Measurements from ENCODE around the gene ADAMTSL1.

The ADAMTSL1 gene

DNA sequence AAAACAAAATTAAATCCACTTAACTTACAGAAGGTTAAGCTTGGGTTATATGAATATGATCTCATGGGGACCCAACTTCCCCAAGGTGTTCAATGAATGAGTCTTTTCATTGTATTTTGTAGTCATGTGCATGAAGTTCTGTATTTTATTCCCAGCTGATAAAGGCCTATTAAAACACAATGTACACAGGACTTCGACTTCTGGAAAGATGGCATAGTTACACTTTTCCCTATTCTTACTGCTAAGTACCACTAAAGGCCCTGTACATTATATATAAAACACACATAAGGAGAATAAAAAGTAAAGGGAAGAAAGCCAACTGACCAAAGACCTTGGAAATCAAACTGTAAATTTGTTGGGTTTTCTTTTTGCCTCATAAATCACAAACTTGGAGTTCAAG, 336.6 kb downstream of the ADAMTSL1 start:
- TF ChIP-seq, protein P1, sequence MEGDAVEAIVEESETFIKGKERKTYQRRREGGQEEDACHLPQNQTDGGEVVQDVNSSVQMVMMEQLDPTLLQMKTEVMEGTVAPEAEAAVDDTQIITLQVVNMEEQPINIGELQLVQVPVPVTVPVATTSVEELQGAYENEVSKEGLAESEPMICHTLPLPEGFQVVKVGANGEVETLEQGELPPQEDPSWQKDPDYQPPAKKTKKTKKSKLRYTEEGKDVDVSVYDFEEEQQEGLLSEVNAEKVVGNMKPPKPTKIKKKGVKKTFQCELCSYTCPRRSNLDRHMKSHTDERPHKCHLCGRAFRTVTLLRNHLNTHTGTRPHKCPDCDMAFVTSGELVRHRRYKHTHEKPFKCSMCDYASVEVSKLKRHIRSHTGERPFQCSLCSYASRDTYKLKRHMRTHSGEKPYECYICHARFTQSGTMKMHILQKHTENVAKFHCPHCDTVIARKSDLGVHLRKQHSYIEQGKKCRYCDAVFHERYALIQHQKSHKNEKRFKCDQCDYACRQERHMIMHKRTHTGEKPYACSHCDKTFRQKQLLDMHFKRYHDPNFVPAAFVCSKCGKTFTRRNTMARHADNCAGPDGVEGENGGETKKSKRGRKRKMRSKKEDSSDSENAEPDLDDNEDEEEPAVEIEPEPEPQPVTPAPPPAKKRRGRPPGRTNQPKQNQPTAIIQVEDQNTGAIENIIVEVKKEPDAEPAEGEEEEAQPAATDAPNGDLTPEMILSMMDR (IDR thresholded peaks at IDR 0.05), result no peak
- H3K27ac ChIP-seq, result no peak overlapping the region
- no peak overlapping the region for H3K4me3 ChIP-seq
- no peak for DNase-seq (ENCODE audit: low spot score)

DNA sequence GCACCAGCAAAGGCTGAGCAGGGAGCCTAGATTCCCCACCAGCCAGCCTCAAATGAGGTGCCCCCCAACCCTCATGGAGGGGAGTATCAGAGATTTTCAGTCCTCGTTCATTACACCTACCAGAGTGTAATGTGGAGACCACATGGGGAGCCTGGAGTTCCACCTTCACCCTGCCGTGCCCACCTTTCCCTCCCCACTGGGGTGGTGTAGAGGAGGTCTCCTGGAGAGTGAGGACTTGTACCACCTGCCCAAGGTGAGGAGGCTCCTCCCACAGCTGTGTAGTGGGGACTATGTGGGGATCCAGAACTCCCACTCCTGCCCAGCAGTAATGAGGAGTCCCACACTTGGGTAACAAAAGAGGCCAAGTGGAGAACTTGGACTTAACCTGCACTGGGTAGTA, 337.2 kb downstream of the ADAMTSL1 start:
- TF ChIP-seq, protein P1 (IDR thresholded peaks at IDR 0.05), result no peak
- DNase-seq (ENCODE audit: low spot score), result no peak
- Histone ChIP-seq H3K27ac (no peak overlapping the region), H3K4me3 (no peak overlapping the region)

DNA sequence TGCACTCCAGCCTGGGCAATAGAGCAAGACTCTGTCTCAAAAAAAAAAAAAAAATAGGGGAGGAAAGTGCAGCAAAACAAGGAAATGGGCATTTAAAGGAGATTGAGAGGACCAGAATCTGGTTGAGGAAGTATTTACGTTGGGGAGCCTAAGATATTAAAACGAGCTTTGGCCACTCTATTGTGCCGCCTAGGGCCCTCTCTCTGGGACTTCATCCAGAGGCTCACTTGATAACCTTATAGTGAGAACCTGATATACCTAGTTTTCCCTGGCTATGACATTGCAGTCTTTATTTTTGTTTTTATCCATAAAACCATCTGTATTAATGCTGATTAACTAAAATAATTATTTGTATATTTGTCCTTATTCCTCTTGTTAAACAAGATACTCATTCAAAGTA, 345.5 kb downstream of the ADAMTSL1 start:
- TF ChIP-seq, protein P1 (IDR thresholded peaks at IDR 0.05), result no peak
- DNase-seq (ENCODE audit: low spot score), result no peak
- Histone ChIP-seq H3K4me3 (no peak overlapping the region), H3K27ac (no peak overlapping the region)

DNA sequence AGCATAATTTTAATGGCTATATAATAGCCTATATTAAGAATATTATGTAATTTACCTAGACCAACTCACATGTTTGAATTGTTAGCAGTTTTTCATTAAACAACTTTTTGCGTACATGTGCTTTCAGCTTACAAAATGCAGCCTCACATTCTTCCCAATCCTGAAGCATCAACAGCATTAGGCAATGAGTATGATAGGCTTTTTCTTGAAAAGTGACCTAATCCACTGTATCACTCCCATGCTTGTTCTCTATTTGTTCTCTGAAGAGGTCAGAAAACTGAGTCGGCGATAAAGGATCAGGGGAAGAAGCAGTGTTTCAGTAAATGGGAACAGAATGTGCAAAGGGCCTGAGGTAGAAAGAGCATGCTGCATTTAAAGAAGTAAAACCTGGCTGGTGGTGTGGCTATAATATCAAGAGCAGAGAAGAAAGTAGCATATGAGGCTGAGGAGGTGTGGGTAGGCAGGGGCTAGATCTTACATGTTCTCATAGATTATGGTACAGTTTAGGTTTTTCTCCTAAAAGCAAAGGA, 346.7 kb downstream of the ADAMTSL1 start:
- Histone ChIP-seq H3K4me3 (no peak overlapping the region), H3K27ac (no peak overlapping the region)
- no peak for DNase-seq (ENCODE audit: low spot score)
- TF ChIP-seq, protein P1 (IDR thresholded peaks at IDR 0.05), result no peak

DNA sequence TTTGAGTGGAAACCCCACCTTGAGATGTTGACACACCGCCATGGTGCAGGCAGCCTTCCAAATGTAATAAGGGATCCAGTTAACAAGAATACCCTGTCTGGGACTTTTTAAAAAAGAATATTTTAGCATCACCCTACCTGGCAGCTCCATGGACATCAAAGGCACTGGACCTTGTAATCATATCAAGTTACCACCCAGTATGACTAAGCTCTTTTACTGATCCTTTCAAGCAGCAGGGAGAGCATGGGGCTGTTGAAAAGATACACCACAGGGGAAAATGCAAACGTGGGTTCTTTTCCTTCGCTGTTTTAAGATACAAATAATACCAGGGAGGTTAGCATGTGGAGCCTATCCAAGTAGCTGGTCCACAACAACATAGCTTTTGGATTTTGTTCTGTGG, 347.8 kb downstream of the ADAMTSL1 start:
- Histone ChIP-seq H3K27ac (no peak overlapping the region), H3K4me3 (no peak overlapping the region)
- DNase-seq (ENCODE audit: low spot score), result no peak
- TF ChIP-seq, protein P1 (IDR thresholded peaks at IDR 0.05), result no peak

DNA sequence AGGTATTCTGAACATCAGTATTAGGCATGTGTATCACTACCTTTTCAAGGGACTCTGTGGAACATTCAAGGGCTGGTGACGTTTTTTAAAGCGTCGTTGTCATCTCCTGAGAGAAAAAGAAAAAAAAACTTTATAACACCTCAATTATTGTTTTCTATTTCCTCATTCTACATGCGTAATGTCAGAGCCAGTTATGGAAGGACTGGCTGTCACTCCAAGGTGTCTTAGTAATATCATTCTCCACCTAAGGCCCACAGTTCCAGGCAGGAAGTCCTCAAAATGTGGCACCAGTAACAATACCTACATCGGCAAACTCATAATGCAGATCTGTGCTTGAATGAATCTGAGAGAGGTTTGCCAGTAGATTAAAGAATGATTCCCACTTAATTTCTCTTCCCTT, 348.9 kb downstream of the ADAMTSL1 start:
- TF ChIP-seq, protein P1 (IDR thresholded peaks at IDR 0.05), result no peak
- no peak for DNase-seq (ENCODE audit: low spot score)
- Histone ChIP-seq H3K4me3 (no peak overlapping the region), H3K27ac (no peak overlapping the region)

DNA sequence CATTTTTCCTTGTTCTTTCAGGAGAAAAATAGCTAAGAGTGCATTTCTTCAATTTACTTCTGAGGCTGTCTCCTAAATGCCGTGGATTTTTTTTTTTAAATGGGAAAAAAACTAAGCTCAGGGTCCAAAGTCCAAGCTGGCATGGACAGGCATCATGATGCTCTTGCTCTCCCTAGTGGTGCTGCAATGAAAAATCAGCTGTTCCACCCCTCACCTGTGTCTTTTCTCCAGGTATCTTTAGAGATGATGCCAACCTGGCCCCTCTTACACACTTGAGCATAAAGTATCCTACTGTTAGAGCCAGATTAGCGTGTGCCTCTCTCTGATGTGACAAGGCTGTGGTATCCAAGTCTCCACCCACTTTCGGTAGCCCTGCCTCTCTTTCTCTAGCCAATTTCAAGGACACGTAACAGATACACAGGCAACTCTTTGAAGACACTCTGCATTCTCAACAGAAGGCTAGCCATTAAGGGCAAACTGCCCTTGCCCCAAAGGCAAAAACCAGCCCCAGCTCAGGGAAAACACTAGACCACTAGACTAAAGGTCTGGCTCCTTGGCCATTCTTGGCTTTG, 350.2 kb downstream of the ADAMTSL1 start:
- DNase-seq (ENCODE audit: low spot score), result no peak
- TF ChIP-seq, protein P1 (IDR thresholded peaks at IDR 0.05), result no peak
- H3K4me3 ChIP-seq, result no peak overlapping the region
- H3K27ac ChIP-seq, result no peak overlapping the region

Measured in coronary artery (tissue), 2 donors.